Thymus (tissue), 11 donors: ENCODE results near the gene FBXO27. TPM values are rescaled to one million over a fixed set of nuclear protein-coding genes. Genes with fewer than 3 reads are reported as not detected.

Experiments used
- DNase-seq, 9 donors: peaks; one replicate each; pipeline ENCODE4 v3.0.0-alpha.2; 2013; ENCODE audit warnings: low spot score in 9 of 9, low read depth in 6 of 9, missing footprints in 1 of 9
- H3K27ac ChIP-seq, 2 donors: one replicate each; pipeline ENCODE4 v1.5.1; 2013; ENCODE audit warnings: control low read depth in 1 of 2, low read depth in 1 of 2, low read length in 1 of 2, mild to moderate bottlenecking in 1 of 2, moderate library complexity in 1 of 2
- H3K27me3 ChIP-seq, 2 donors: one replicate each; pipeline ENCODE4 v1.5.1; 2013; ENCODE audit warnings: low read length in 1 of 2; ENCODE audit not compliant: control insufficient read depth in 2 of 2, insufficient read depth in 1 of 2
- H3K36me3 ChIP-seq, 2 donors: one replicate each; pipeline ENCODE4 v1.5.1; 2013; ENCODE audit warnings: low read length in 1 of 2, mild to moderate bottlenecking in 1 of 2, moderate library complexity in 1 of 2; ENCODE audit not compliant: control insufficient read depth in 2 of 2, insufficient read depth in 2 of 2
- H3K4me1 ChIP-seq, 2 donors: one replicate each; pipeline ENCODE4 v1.5.1; 2013; ENCODE audit warnings: low read length in 2 of 2; ENCODE audit not compliant: control insufficient read depth in 2 of 2, insufficient read depth in 2 of 2
- H3K4me3 ChIP-seq, 2 donors: one replicate each; pipeline ENCODE4 v1.5.1; 2013; ENCODE audit warnings: low read length in 2 of 2, control low read depth in 1 of 2, mild to moderate bottlenecking in 1 of 2
- H3K9me3 ChIP-seq, 2 donors: one replicate each; pipeline ENCODE4 v1.5.1; 2013; ENCODE audit warnings: low read length in 1 of 2, mild to moderate bottlenecking in 1 of 2; ENCODE audit not compliant: control insufficient read depth in 2 of 2, insufficient read depth in 1 of 2
- WGBS: extraction: QIAGEN DNeasy Blood & Tissue Kit; methylation state at CpG from one replicate; pipeline ENCODE4 v1.1.7; 2013; 5-methylcytosine and 5-hydroxymethylcytosine counted together
- polyA plus RNA-seq: library from polyadenylated mRNA; stranded (reverse); fragments of 200-250 nt; gene quantifications from one replicate; pipeline ENCODE4 v1.2.3, GENCODE V29; 2013
- total RNA-seq: library from RNA; stranded (reverse); fragments of 120-200 nt; gene quantifications from one replicate; pipeline ENCODE4 v1.2.4, GENCODE V29; 2013
- donor health status: healthy.

FBXO27 gene
- total and polyA plus RNA-seq, 2 donors = 2.6 to 9.0 TPM

DNA sequence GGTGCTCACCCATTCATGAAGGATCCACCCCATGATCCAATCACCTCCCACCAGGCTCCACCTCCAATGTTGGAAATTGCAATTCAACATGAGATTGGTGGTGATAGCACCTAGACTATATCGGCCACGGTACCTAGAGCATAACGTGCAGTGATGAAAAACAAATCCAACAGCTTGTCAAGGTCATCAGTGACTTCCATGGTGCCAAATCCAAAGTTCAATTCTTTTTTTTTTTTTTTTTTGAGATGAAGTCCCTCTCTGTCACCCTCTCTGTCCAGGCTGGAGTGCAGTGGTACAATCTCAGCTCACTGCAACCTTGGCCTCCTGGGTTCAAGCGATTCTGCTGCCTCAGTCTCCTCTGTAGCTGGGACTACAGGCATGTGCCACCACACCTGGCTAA is 34.8 kb upstream of the FBXO27 start:
- H3K4me3 ChIP-seq = no peak overlapping the region
- 97% methylated on average over 4 of the region's 4 CpGs for WGBS
- H3K9me3 ChIP-seq = no peaks in the 10 kb centered on the region
- no peaks in the 10 kb centered on the region for H3K27me3 ChIP-seq
- DNase-seq = no peak
- H3K36me3 ChIP-seq = no peaks in the 10 kb centered on the region
- H3K4me1 ChIP-seq = no peaks in the 10 kb centered on the region
- no peak overlapping the region for H3K27ac ChIP-seq

- no peak for DNase-seq
- Histone ChIP-seq H3K27me3 (no peaks in the 10 kb centered on the region), H3K4me1 (no peaks in the 10 kb centered on the region), H3K4me3 (no peak overlapping the region), H3K9me3 (no peaks in the 10 kb centered on the region), H3K27ac (no peak overlapping the region), H3K36me3 (no peaks in the 10 kb centered on the region)
- WGBS = 90% methylated on average over 3 of the region's 3 CpGs
These were observed 33.6 kb upstream of the FBXO27 start for GRCh38 chr19:39065928-39066327.

DNA sequence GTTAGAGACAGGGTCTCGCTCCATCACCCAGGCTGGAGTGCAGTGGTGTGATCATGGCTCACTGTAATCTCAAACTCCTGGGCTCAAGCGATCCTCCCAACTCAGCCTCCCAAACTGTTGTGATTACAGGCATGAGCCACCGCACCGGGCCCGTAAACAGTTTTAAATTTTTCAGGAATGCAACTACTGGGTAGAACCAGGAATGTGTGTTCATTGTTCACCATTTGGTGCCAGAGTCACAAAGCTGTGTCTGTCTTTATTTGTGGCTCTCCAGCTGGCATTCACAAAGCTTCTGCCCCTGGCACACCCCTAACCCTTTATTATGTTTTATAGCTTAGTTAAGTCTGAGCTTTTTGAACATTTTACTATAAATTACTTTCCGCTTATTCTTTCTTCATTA is 32.1 kb upstream of the FBXO27 start:
- WGBS = 97% methylated on average over 6 of the region's 6 CpGs
- H3K27ac ChIP-seq = no peak overlapping the region
- H3K9me3 ChIP-seq = no peaks in the 10 kb centered on the region
- no peaks in the 10 kb centered on the region for H3K4me1 ChIP-seq
- H3K4me3 ChIP-seq = no peak overlapping the region
- H3K36me3 ChIP-seq = no peaks in the 10 kb centered on the region
- no peak for DNase-seq
- no peaks in the 10 kb centered on the region for H3K27me3 ChIP-seq

DNA sequence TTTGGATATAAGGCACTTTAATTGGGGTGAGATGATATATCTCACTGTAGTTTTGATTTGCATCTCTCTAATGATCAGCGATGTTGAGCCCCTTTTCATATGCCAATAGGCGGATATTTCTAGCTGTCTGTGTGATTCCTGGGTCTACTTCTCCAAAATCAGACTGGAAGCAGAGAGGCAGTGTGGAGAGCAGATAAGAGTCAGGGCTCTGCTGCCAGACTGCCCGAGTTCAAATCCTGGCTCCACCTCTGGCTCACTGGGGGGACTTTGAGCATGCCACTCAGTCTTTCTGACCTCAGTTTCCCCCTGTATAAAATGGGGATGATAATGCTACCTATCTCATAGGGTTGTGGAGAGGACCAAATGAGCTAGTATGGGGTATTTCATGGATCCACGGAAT is 27.8 kb upstream of the FBXO27 start:
- H3K4me1 ChIP-seq = no peaks in the 10 kb centered on the region
- H3K27ac ChIP-seq = no peak overlapping the region
- no peak overlapping the region for H3K4me3 ChIP-seq
- H3K9me3 ChIP-seq = no peaks in the 10 kb centered on the region
- no peaks in the 10 kb centered on the region for H3K27me3 ChIP-seq
- 65% methylated on average over 4 of the region's 4 CpGs for WGBS
- H3K36me3 ChIP-seq = no peaks in the 10 kb centered on the region
- DNase-seq = no peak

DNA sequence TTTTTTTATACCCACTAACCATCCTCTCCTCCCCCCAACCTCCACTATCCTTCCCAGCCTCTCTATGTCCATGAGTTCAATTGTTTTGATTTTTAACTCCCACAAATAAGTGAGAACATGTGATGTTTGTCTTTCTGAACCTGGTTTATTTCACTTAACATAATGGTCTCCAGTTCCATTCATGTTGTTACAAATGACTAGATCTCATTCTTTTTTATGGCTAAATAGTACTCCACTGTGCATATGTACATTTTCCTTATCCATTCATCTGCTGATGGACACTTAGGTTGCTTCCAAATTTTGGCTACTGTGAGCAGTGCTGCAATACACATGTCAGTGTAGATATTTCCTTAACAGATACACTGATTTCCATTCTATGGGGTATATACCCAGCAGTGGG is 27.0 kb upstream of the FBXO27 start:
- H3K27ac ChIP-seq = no peak overlapping the region
- no peaks in the 10 kb centered on the region for H3K36me3 ChIP-seq
- H3K4me3 ChIP-seq = no peak overlapping the region
- H3K4me1 ChIP-seq = no peaks in the 10 kb centered on the region
- no peak for DNase-seq
- H3K27me3 ChIP-seq = no peaks in the 10 kb centered on the region
- no peaks in the 10 kb centered on the region for H3K9me3 ChIP-seq

DNA sequence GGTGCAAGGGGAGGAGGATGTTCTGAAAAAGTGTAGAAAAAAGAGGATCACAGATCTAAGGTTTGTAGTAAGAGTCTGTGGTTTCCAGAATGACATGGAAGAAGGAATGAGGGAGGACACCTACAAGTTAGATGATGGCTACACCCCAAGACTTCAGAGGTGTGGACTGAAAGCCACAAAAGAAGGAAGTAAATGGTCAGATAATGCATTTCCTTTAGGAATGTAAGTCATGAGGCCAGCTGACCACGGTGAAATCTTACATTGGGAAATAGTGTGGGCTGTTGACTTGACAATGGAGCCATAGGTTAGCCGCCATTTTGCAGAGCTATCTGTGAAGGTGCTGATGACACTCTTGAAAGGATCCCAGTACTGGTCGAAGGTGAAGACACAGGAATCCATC is 25.3 kb upstream of the FBXO27 start:
- 77% methylated on average over 3 of the region's 3 CpGs for WGBS
- no peak for DNase-seq
- no peak overlapping the region for H3K4me3 ChIP-seq
- H3K9me3 ChIP-seq = no peaks in the 10 kb centered on the region
- H3K27me3 ChIP-seq = no peaks in the 10 kb centered on the region
- H3K4me1 ChIP-seq = no peaks in the 10 kb centered on the region
- no peaks in the 10 kb centered on the region for H3K36me3 ChIP-seq
- no peak overlapping the region for H3K27ac ChIP-seq

- WGBS = 97% methylated on average over 2 of the region's 2 CpGs
- H3K27ac ChIP-seq = no peak overlapping the region
These were observed 21.7 kb upstream of the FBXO27 start for GRCh38 chr19:39054091-39054470.

DNA sequence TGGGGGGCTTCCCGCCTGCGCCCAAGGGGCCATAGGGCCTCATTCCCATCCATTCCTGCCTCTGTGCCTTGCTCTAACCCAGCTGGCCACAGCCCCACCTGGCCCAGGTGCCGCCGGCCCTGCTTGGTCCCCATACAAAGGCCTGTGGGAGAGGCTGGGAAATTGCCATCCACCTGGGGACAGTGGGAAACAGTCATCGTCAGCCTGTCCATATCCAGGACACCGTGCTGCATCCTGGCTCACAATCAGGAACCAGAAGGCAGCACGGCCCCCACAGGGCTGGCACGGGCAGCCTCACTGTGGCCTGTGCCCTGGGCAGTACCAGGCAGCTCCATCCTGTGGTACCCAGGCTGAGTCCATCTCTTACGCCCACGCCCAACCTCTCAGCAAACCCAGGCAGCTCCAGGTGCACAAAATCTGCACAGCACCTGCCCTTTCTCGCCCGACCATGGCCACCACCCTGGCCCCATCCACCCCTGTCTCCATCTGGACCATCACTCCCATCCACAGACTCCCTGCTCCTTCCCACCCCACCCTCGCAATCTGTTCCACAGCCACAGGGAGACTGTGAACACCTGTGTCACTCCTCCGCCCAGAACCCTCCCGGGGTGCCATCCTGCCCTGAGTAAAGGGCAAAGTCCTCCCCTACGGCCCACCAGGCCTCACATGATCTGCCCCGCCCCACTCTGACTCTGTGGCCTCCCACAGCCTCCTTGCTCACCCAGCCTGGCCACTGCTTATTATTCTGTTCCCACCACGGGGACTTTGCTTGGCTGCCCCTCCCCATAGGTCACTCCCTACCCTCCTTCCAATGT is 21.1 kb upstream of the FBXO27 start:
- no peaks in the 10 kb centered on the region for H3K9me3 ChIP-seq
- no peak overlapping the region for H3K4me3 ChIP-seq
- no peaks in the 10 kb centered on the region for H3K36me3 ChIP-seq
- 95% methylated on average over 18 of the region's 18 CpGs for WGBS
- no peak overlapping the region for H3K27ac ChIP-seq
- H3K4me1 ChIP-seq = no peaks in the 10 kb centered on the region
- DNase-seq = no peak
- H3K27me3 ChIP-seq = no peaks in the 10 kb centered on the region

More at GRCh38 chr19:39054091-39054470, 21.7 kb upstream of the FBXO27 start:
- Histone ChIP-seq H3K27me3 (no peaks in the 10 kb centered on the region), H3K9me3 (no peaks in the 10 kb centered on the region), H3K36me3 (no peaks in the 10 kb centered on the region), H3K4me1 (no peaks in the 10 kb centered on the region), H3K4me3 (no peak overlapping the region)
- DNase-seq = no peak

DNA sequence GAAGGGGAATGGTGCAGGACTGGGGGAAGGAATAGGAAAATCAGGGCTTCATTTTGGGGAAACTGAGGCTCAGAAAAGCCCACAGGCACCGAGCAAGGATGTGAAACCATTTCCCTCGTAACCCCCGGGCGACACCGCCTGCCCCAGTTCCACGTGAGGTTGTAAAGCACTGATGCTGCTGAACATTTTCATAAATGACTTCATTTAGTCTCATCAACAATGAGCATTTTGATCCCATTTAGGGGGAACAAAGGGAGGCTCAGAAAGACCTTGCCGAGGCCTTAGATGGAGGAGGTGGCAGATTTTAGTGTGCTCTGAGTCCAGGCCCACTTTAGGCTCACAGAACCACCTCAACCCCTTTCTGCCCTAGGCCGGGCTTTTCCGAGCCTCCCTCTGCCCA is 20.5 kb upstream of the FBXO27 start:
- H3K4me3 ChIP-seq = no peak overlapping the region
- no peaks in the 10 kb centered on the region for H3K36me3 ChIP-seq
- no peaks in the 10 kb centered on the region for H3K9me3 ChIP-seq
- no peaks in the 10 kb centered on the region for H3K4me1 ChIP-seq
- no peak for DNase-seq
- H3K27ac ChIP-seq = no peak overlapping the region
- H3K27me3 ChIP-seq = no peaks in the 10 kb centered on the region
- 85% methylated on average over 9 of the region's 9 CpGs for WGBS
